NCI-H510A (cell line): ENCODE data around the gene KCNB1.

Experiments
- DNase-seq: peaks from one replicate; lab custom pipeline; 2025; lab: John Stamatoyannopoulos, UW

The KCNB1 gene

DNA sequence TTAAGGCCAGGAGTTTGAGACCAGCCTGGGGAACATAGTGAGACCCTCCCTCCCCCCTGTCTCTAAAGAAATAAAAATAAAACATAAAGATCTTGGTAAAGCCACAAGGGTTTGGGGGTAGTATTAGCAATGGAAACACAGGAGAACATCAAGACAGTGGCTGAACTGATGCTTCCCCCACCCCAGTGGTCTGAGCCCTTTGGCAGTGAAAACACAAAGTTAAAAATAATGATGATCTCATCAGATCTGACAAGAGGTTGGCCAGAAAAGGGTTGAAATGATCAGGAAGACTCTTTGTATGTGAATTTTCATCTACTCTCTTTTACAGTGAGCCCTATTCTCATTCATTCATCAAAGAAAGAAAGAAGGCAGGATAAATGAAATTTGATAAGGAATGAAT is 93.7 kb downstream of the KCNB1 start:
- no peak for DNase-seq

DNA sequence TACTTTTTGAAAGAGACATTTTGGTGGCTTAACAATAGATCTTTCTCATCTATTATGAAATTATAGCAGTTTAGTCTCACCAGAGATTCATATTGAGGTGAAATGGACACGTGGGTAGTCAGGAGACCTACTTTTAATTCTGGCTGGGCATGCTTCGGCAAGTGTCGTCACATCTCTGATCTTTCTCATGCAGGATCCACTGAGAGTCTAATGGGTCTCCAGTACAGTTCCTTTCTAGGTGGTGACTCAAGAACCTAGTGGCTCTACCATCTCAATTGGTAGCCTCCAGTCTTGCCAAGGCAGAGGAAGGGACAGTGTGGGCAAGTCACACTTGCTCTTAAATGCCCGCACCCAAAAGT is 94.9 kb downstream of the KCNB1 start:
- DNase-seq: no peak

DNA sequence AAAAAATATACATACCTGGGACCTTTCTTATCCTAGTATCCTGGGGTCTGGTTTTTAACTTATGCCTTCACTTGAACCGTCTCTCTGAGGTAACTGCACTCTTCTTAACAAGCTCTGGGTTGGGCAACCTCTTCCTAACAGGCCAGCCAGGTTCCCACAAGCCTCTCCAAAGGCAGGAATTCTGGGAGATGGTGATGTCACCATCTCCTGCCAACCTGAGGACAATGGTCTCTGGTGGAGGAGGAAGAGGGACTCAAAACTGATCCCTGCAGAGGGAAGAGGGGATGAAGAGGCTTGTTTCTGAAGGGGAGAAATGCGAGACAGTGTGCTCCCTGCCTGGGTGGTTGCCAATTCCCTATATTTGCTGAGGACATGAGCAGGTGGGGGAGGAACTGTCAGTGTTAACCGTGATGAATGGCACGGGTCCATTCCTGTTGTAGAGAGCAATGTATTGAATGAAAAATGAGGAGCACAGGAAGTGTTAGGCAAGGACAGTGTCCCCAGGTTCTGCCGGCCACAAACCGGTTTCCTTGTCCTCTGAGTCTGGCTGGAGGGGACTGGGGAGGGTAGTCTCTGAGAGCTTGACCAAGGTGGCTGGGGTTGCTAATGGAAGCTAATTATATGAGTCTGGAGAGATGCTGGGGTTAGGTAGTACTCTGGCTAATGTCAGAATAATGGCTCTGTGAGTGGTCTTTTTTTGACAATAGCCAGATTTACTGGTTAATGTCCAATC is 95.5 kb downstream of the KCNB1 start:
- peak; percentile 94 for DNase-seq

DNA sequence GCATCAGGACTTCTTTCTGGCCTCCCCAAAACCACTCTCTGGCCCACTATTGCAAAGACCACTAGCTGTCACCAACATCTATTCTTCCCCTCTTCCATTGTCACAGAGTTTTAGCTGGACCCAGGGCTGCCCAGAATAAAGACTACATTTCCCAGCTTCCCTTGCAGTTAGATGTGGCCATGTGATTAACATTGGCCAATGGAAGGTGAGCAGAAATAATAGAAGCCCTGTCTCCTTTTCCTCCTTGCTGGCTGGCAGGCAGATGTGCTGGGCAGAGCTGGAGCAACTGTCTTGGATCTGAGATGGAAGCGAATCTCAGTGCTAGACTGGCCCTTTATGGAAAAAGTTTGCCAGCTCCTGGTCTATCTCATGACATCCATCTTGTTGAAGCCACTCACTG is 97.0 kb downstream of the KCNB1 start:
- no peak for DNase-seq

DNA sequence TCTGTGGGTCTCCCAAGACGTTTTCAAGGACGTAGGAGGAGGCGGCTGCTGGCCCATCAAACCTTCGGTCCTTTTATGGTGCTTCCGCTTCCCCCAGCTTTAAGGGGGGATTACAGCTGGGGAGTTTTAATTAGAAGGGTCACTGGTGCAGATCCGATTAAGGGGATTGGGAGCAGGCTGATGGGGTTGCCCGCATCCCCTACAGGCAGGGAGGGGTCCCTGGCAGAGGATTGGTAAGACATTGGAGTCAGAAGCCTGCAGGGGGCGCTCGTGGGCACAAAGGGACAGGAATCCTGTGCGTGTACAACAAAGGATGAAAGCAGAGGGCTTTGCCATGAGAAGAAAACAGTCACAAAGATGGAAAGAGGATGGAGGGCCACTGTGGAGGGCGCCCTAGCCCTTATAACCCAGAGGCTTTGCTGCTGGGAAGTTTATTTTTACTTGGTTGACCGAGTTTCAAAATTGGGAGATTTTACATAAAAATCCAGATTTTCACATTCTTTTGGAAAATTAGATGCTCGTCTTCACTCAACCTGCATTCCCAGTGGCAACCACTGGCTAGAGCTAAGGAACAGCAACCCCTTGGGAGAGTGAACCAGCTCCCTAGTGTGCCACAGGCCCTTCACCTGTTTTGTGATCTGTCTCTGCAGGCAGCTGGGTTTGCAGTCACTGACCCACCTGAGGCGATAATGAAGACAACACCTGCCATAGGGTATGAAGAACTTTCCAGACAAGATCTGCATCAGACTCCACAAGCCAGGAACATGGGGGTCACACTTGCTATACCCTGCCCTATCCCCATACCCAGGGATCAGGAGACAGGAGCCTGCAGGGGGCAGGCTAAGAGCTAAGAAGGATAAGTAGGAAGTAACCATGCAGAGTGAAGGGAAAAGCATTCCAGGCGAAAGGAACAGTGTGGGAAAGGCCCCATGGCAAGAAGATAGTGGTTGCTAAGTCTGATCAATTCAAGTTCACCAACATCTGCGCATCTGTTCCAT is 97.7 kb downstream of the KCNB1 start:
- DNase-seq: no peak

DNA sequence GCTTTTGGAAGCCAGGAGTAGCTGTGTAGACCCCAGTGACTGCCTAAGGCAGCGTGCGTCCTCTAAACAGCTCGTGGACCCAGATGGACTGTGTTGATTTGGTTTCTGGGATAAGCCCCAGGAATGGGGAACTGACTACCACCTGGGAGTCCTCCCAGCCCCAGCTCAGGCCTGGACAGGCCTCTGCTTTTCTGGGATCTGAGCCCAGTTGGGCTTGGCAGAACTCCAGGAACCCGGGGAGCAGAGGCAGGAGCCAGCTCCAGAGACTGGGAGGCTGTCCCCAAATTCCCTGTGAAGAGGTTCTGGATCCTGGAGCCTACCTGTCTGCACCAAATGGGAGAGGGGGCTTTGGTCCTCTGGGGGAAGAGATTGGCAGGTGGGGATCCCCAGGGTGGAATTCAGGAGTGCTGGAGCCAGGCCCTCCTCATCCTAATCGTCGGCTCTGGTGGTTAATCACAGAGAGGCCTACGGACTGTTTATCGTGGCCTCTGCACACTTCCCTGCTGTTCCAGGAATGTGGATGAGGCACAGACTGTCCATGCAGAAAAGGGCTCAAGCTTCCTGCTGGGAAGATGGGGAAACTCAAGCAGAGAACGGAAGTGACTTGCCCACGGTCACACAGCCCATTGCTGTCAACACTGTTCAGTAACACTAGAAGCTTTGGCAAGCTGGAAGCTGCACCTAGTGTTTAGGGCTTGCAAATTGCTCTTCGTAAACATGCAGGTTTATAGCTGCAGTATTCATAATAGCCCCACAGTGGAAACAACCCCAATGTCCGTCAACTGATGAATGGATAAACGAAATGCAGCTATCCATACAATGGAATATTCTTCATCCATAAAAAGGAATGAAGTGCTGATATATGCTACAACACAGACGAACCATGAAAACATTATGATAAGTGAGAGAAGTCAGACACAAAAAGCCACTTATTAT is 100.6 kb downstream of the KCNB1 start:
- DNase-seq: no peak

DNA sequence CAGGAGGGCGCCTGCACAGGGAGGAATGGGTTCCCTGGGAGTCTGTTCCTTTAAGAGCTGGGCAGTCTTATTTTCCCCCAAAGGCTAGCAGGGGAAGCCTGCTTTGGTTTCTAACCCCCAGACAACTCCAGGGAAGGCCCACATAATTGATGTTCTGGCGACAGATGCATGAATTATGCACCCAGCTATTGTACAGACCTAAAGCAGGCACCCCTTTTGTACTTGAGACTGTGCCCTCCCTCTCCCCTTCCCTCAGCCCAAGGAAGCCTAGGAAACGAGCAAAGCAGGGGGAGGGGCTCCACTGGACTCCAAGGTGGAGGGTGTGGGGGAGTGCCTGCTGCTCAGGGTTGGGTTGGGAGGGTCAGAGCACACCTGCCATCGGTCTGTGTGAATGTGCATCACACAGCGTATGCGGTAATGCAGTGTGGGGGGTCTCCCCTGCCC is 102.1 kb downstream of the KCNB1 start:
- DNase-seq: no peak

DNA sequence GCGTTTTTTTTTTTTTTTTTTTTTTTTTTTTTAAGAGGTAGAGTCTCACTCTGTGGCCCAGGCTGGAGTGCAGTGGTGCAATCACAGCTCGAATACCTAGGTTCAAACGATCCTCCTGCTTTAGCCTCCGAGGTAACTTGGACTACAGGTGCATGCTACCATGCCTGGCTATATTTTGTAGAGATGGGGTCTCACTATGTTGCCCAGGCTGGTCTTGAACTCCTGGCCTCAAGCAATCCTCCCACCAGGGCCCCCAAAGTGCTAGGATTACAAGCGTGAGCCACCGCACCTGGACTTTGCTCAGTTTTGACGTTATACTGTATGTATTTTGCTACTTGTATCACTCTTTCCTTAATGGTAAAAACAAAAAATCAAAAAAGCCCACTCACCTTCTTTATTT is 103.1 kb downstream of the KCNB1 start:
- no peak for DNase-seq

DNA sequence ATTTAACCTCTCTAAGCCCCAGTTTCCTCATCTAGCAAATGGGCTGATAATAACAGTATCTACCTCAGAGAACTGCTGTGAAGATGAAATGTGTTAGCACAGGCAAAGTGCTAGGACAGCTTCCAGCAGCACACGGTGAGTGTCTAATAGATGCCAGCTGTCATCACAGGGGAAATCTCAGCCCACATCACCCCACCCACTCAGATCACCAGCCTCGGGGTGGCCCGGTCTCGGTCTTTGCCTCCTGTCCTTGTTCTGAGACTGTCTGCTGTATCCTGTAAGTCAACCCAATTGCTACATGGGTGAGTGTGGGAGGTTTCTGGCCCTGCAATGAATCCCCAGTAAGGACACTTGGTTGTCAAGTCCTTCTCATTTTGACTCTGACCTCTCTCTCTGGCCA is 105.1 kb downstream of the KCNB1 start:
- DNase-seq: no peak

DNA sequence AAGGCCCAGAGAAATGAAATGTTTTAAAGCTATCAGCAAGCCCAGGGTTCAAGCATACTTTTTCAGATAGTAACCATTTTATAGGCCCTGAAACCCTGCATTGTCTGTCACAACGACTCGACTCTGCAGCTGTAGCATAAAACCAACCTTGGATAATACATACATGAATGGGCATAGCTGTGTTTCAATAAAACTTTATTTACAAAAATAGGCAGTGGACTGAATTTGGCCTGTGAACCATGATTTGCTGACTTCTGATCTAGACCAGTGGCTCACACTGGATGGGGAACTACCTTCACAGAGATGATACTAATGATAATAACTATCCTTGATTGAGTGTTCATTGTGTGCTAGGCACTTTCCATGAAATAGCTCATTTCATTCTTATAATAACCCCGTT is 107.3 kb downstream of the KCNB1 start:
- DNase-seq: no peak

DNA sequence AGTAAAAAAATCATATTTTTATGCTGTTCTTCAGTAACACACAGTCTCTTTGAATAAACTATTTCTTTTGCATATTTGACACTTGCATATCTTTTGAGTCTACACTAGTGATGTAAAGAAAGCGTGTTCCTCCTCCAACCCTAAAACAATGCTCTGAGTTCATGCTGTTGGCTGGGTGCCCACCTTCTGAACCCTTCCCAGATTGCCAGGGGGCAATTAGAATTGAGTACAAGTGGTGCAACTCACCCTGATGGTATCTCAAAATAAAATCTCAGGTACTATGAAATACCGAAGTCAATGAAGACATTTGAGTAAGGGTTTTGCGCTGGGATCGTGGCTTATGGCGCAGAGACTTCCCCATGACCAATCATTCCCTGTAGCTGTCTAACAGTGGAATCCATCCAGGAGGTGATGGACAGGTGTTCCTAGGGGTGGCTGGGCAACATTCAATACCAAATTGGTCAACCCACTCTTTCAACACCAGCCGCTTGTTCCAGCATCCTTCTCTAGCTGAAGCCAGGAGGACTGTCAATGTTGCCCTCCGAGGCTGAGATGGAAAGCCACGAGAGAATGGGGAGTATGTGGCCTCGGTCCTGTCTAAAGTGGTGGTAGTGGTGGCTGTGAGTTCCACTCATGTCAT is 110.3 kb downstream of the KCNB1 start:
- DNase-seq: no peak

DNA sequence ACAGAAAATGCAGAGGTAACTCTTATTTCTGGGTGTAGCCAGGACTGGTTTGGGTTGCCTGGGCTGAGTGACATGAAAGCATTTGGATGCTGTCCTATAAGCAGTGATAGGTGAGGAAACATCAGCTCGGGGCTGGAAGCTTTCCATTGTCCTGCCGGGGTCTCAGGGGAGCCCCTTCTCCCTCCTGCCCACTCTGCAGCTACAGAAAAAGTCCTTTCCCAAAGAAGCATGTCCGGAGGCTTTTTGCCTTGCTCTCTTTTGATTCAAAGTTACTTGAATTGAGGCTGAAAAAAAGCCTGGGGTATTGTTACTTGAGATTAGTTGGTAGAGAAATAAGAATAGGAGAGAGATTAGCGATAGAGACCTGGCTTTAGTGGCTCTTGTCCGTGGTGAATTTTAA is 113.9 kb downstream of the KCNB1 start:
- DNase-seq: no peak

DNA sequence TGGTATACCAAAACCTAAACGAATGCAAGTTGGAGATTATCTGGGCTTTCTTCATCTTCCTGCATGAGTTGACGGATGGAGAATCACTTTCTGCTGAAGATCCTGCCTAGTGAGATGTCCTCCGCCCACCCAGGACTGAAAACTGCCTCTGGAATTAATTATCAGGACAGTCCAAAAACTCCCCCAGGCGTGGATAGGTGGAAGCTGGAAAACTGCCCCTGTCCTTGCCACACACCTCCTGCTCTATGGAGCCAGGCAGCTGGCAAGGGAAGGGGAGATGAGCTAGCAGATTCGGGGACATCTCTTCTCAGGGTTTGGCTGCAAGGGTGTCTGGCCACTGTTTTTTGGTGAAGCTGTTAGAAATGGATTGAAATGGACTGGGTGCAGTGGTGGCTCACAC is 115.4 kb downstream of the KCNB1 start:
- DNase-seq: no peak

DNA sequence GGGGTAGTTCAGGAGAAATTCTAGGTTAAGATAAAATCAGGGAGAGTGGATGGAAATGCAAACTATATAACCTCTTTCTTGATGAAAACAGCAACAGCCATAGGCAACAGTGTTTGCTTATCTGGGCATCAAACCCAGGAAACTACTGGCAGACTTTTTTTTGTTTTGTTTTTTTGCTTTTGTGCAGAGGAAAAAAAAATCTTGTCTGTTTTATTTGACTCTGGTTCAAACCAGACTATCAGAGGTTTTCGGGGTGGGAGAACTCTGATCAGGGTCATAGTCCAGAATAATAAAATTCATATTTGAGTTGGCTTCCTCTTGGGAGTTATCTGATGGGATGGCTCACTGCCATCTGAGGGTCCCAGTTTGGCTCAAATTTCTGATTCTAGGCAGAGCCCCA is 115.8 kb downstream of the KCNB1 start:
- no peak for DNase-seq

DNA sequence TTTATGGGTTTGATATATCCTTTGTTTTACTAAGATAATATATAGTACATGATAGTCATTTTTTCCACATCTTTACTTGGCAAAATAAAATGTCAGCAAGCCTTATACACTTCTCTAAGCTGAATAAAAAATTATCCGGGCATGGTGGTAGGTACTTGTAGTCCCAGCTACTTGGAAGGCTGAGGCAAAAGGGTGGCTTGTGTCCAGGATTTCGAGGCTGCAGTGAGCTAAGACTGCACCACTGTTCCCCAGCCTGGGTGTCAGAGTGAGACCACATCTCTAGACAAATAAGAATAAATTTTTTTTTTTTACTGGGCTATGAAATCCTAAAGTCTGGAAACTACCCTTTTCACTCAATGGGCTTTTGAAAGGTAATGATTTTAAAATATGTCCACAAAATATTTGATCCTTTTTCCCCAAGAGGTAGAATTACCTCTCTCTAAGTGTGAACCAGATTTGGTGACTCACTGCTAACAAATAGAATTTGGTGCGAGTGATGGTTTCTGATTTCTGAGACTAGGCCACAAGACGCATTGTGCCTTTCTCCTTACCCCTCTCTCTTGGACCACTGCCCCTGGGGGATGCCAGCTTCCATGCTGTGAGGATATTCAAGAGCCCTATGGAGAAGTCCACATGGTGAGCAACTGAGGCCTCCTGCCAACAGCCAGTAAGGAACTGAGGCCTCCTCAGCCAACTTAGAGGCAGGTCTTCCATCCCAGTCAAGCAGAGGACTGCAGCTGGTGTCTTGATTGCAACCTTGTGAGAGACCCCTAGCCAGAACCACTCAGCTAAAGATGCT is 120.4 kb downstream of the KCNB1 start:
- DNase-seq: no peak

DNA sequence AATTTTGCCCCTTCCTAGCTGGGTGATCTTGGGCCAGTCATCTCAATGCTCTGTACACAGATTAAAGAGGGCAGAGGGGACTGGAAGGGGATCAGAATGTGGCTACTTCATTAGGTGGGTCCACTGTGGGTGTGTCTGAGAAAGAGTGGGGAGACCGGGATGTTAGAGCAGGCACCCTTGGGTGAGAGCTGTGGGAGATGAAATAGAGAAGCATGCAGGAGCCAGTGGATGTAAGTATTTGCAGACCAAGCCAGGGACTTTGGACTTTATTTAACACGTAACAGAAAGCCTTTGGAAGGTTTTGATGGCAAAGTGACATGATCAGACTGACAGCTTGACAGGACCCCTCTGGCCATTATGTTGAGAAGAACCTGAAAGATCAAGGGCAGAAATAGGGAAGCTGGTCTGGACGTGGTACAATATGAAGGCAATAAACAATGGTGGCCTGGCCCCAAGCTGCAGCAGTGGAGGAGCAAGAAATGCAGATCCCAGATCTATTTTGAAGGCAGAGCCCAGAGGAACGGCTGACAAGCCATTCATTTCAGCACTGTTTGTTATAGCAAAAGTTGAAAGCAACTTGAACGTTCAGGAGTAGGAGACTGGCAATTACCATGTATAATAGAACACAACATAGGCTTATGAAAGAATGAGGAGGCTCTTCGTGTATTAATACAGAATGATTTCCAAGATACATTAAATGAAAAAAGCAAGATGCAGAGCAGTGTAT is 122.1 kb downstream of the KCNB1 start:
- no peak for DNase-seq

DNA sequence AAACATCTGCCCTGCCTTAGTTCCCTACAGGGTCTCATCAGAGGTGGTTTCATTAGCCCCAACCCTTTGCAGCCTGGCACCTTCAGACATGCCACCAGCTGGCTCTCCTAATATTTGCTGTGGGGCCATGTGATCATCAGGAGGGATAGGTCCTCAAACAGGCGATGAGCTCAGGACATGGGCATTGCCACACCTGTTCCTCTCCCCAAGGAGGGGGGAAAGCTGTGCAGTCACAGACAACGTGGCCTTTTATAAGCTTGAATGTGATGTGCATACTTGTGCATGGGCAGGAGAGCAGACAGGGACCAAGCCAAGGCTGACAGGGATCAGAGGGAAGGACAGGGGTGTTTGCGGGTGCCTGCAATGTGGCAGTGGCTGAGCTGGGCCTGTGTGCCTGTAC is 125.8 kb downstream of the KCNB1 start:
- peak; percentile 26 for DNase-seq

DNA sequence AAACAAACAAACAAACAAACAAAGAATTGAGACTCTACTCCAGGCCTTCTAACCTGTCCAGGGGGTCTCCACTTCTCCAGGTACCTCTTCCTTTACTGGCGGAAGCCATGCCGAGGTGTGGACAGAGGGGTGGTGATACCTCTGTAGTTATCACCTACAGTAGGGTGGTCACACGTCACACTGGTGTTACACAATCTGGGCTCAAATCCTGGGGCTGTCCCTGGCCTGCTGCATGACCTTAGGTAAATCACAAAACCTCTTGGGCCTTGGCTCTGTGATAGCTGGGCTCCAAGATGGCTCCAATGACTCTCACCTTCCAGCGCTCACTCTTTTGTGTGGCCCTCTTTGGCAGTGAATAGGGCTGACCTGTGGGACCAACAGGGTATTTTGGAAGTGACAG is 127.8 kb downstream of the KCNB1 start:
- DNase-seq: no peak

DNA sequence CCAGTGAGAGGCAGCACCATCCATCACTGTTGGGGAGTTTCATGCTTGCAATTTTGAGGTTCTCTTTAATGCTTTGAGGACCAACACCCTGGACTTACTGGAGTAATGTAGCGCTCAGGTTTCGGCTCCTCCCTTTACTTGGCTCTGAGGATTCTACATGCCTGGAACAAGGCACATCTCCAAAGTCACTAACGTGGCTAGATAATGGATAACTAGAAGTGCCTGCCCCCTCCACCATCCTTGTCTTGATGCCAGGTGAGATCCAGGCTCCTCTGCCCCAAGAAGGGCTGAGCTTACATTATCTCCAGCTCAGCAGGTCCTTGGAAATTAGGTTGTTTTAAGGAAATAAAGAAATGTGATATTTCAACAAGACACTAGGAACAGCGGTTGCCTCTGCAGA is 129.1 kb downstream of the KCNB1 start:
- DNase-seq: no peak

DNA sequence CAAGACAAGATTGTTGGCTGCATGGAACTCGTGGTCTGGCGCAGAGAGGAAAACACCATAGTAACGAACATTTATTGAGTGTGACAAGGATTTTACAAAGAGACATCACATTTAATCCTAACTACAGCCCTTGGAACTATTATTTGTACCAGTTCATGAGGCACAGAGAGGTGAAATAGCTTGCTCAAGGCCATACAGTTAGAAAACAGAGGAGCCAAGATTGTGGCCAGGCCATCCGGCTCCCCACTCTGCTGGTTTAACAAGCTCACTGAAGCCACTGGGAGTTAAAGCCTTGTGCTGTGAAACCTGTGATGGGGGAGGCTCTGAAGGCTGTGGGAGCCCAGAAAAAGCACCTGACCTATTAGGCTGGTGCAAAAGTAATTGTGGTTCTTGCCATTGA is 129.7 kb downstream of the KCNB1 start:
- DNase-seq: no peak
